Stimulated activated CD8-positive, alpha-beta memory T cell treated with anti-CD3 and anti-CD28 coated beads, Interleukin-12 subunit alpha, Interleukin-12 subunit beta, amount 100 ng/mL, for 1 hour (primary cell): ENCODE results near the gene LHFPL4.
"Not testable (repeated sequence)": the region's sequence is repeated elsewhere in the genome, so short reads cannot be mapped to it uniquely, and the experiment has no call there.

ENCODE experiments used
- DNase-seq: peaks from one replicate; pipeline ENCODE4 v3.0.0-alpha.2; 2020; ENCODE audit warnings: low read depth

The LHFPL4 gene

GRCh38 chr3:9536212-9536611 lies 17.4 kb downstream of the LHFPL4 start:
- no peak for DNase-seq

GRCh38 chr3:9534429-9534828 lies 19.2 kb downstream of the LHFPL4 start:
- DNase-seq: no peak

GRCh38 chr3:9525078-9525477 lies 28.5 kb downstream of the LHFPL4 start:
- DNase-seq: no peak

GRCh38 chr3:9514956-9515355 lies 38.7 kb downstream of the LHFPL4 start:
- DNase-seq: no peak

- no peak for DNase-seq
These were observed 39.3 kb downstream of the LHFPL4 start for GRCh38 chr3:9514306-9514705.

- no peak for DNase-seq
These were observed 41.1 kb downstream of the LHFPL4 start for GRCh38 chr3:9512456-9513045.

GRCh38 chr3:9508781-9509180 lies 44.8 kb downstream of the LHFPL4 start:
- DNase-seq: no peak

- DNase-seq: no peak
These were observed 45.7 kb downstream of the LHFPL4 start for GRCh38 chr3:9507586-9508578.

- peak; percentile 35 for DNase-seq
These were observed 50.3 kb downstream of the LHFPL4 start for GRCh38 chr3:9503283-9503682.

- no peak for DNase-seq
These were observed 52.4 kb downstream of the LHFPL4 start for GRCh38 chr3:9501226-9501625.

GRCh38 chr3:9500108-9501050 lies 53.2 kb downstream of the LHFPL4 start:
- DNase-seq: peak; percentile 30

GRCh38 chr3:9499455-9500107 lies 54.0 kb downstream of the LHFPL4 start:
- DNase-seq: no peak

- DNase-seq: no peak
These were observed 54.8 kb downstream of the LHFPL4 start for GRCh38 chr3:9498781-9499180.

GRCh38 chr3:9497821-9498565 lies 55.6 kb downstream of the LHFPL4 start:
- no peak for DNase-seq

- no peak for DNase-seq
These were observed 56.7 kb downstream of the LHFPL4 start for GRCh38 chr3:9496893-9497292.

GRCh38 chr3:9494036-9494435 lies 59.6 kb downstream of the LHFPL4 start:
- DNase-seq: not testable (repeated sequence)

- DNase-seq: no peak
These were observed 62.1 kb downstream of the LHFPL4 start for GRCh38 chr3:9491506-9491905.

- DNase-seq: no peak
These were observed 68.4 kb downstream of the LHFPL4 start for GRCh38 chr3:9485248-9485647.

GRCh38 chr3:9480265-9480664 lies 73.4 kb downstream of the LHFPL4 start:
- DNase-seq: no peak

- no peak for DNase-seq
These were observed 76.7 kb downstream of the LHFPL4 start for GRCh38 chr3:9476935-9477334.

- no peak for DNase-seq
These were observed 79.1 kb downstream of the LHFPL4 start for GRCh38 chr3:9474482-9474881.
